Measurements from ENCODE around the gene RPL12. TPM values are rescaled to one million over a fixed set of nuclear protein-coding genes. Genes with fewer than 3 reads are reported as not detected.
A peak's percentile ranks its signal among the peaks of the same experiment; 100 is the strongest.
"Not testable (repeated sequence)": the region's sequence is repeated elsewhere in the genome, so short reads cannot be mapped to it uniquely, and the experiment has no call there.

The RPL12 gene
- total and polyA plus RNA-seq, 2 donors (not counting 1 experiment from before 2014, with no cell fraction given): 1,334 to 3,459 TPM

DNA sequence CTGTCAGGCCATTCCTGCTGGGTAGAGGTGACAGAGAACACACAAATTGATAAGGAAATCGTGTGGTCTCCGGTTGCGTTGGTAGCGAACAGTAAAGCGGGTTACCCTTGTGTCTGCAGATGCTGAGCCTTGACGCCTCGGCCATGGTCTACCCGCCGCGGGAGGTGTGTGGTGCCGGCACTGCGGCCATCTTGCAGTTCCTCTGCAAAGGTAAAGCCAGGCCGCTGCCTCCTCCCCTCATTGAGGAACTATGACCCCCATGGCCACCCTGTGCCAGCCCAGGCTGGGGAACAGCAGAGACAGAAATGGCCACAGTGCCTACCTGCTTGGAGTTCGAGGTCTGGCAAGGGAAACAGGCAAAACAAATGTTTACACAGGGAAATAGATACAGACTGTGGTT, 16.4 kb upstream of the RPL12 start:
- Mint-ChIP-seq H3K27ac (no peak overlapping the region), H3K4me1 (no peaks in the 10 kb centered on the region), H3K4me3 (no peak overlapping the region), H3K9me3 (ENCODE audit: insufficient read depth) (no peaks in the 10 kb centered on the region), H3K27me3 (no peaks in the 10 kb centered on the region)
- Histone ChIP-seq H3K4me1 (ENCODE audit: control insufficient read depth in 2 of 2, insufficient read depth in 2 of 2, low read length in 2 of 2) (no peaks in the 10 kb centered on the region), H3K9me3 (ENCODE audit: control extremely low read depth in 1 of 3, control insufficient read depth in 2 of 3, insufficient read depth in 1 of 3, low read length in 2 of 3) (no peaks in the 10 kb centered on the region), H3K27ac (ENCODE audit: low read length in 2 of 2) (no peak overlapping the region), H3K4me3 (ENCODE audit: control extremely low read depth in 1 of 5, extremely low read depth in 1 of 5, insufficient read depth in 1 of 5, low read depth in 2 of 5, low read length in 4 of 5) (no peak overlapping the region), H2AFZ (ENCODE audit: insufficient read depth, low read depth, low read length, poor library complexity, severe bottlenecking) (no peak overlapping the region), H3K27me3 (replicated peaks in 1 of 4; ENCODE audit: control extremely low read depth in 1 of 4, control insufficient read depth in 3 of 4, insufficient read depth in 4 of 4, low read length in 3 of 4) (no peaks in the 10 kb centered on the region), H3K36me3 (replicated peaks in 1 of 2; ENCODE audit: control extremely low read depth in 1 of 2, control insufficient read depth in 1 of 2, extremely low read depth in 1 of 2, insufficient read depth in 2 of 2, low read length in 1 of 2) (peaks cover 0 to 45% of the 10 kb centered on the region in 2 experiments), H3K9ac (ENCODE audit: low read length) (no peak overlapping the region), H3K79me2 (ENCODE audit: control insufficient read depth, insufficient read depth, low read length) (no peaks in the 10 kb centered on the region), H3K4me2 (replicated peaks; ENCODE audit: low read depth, low read length, poor library complexity, severe bottlenecking) (no peak overlapping the region), H4K20me1 (ENCODE audit: control insufficient read depth, insufficient read depth, low read length, poor library complexity, severe bottlenecking) (no peaks in the 10 kb centered on the region)
- ChIA-PET POLR2A (no interaction called here), CTCF (no interaction called here)
- no peak for TF ChIP-seq EZH2 (IDR thresholded peaks at IDR 0.05; ENCODE audit: borderline replicate concordance, insufficient read depth, low read depth, low read length, poor library complexity, severe bottlenecking)
- TF ChIP-seq, protein P1, sequence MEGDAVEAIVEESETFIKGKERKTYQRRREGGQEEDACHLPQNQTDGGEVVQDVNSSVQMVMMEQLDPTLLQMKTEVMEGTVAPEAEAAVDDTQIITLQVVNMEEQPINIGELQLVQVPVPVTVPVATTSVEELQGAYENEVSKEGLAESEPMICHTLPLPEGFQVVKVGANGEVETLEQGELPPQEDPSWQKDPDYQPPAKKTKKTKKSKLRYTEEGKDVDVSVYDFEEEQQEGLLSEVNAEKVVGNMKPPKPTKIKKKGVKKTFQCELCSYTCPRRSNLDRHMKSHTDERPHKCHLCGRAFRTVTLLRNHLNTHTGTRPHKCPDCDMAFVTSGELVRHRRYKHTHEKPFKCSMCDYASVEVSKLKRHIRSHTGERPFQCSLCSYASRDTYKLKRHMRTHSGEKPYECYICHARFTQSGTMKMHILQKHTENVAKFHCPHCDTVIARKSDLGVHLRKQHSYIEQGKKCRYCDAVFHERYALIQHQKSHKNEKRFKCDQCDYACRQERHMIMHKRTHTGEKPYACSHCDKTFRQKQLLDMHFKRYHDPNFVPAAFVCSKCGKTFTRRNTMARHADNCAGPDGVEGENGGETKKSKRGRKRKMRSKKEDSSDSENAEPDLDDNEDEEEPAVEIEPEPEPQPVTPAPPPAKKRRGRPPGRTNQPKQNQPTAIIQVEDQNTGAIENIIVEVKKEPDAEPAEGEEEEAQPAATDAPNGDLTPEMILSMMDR (IDR thresholded peaks at IDR 0.05): no peak
- DNase-seq (peak; percentile 2), ATAC-seq (ENCODE audit: low read depth) (no peak)
- intact Hi-C loops (cut with micrococcal nuclease): no loop called here
- 98% methylated on average over 12 of the region's 14 CpGs for WGBS (ENCODE audit: insufficient coverage)

DNA sequence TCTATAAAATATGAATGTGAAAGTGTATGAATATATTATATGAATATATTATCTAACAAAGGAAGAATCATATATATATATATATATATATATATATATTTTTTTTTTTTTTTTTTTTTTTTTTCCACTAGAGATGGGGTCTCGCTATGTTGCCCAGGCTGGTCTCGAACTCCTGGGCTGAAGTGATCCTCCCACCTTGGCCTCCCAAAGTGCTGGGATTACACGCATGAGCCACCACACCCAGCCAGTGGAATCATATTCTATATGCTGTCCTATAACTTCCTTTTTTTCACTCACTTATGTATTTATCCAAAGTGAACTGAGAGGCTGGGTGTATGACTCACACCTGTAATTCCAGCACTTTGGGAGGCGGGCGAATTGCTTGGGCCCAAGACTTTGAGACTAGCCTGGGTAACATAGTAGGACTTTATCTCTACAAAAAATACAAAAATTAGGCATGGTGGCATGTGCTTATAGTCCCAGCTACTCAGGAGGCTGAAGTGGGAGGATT, 15.3 kb upstream of the RPL12 start:
- CTCF ChIA-PET; ATAC-seq (ENCODE audit: low read depth); H3K4me3 ChIP-seq (ENCODE audit: control extremely low read depth in 1 of 5, extremely low read depth in 1 of 5, insufficient read depth in 1 of 5, low read depth in 2 of 5, low read length in 4 of 5); POLR2A ChIA-PET; H3K79me2 ChIP-seq (ENCODE audit: control insufficient read depth, insufficient read depth, low read length); H3K9me3 Mint-ChIP-seq (ENCODE audit: insufficient read depth); H3K4me1 ChIP-seq (ENCODE audit: control insufficient read depth in 2 of 2, insufficient read depth in 2 of 2, low read length in 2 of 2); H3K4me3 Mint-ChIP-seq; H3K9me3 ChIP-seq (ENCODE audit: control extremely low read depth in 1 of 3, control insufficient read depth in 2 of 3, insufficient read depth in 1 of 3, low read length in 2 of 3); H3K9ac ChIP-seq (ENCODE audit: low read length); H3K27me3 ChIP-seq (replicated peaks in 1 of 4; ENCODE audit: control extremely low read depth in 1 of 4, control insufficient read depth in 3 of 4, insufficient read depth in 4 of 4, low read length in 3 of 4); intact Hi-C loops (cut with micrococcal nuclease); H4K20me1 ChIP-seq (ENCODE audit: control insufficient read depth, insufficient read depth, low read length, poor library complexity, severe bottlenecking); H3K27me3 Mint-ChIP-seq; DNase-seq; H3K27ac ChIP-seq (ENCODE audit: low read length in 2 of 2); H2AFZ ChIP-seq (ENCODE audit: insufficient read depth, low read depth, low read length, poor library complexity, severe bottlenecking); H3K4me1 Mint-ChIP-seq; H3K4me2 ChIP-seq (replicated peaks; ENCODE audit: low read depth, low read length, poor library complexity, severe bottlenecking); H3K27ac Mint-ChIP-seq: not testable (repeated sequence)
- peaks cover 0 to 56% of the 10 kb centered on the region in 2 experiments for H3K36me3 ChIP-seq (replicated peaks in 1 of 2; ENCODE audit: control extremely low read depth in 1 of 2, control insufficient read depth in 1 of 2, extremely low read depth in 1 of 2, insufficient read depth in 2 of 2, low read length in 1 of 2)
- no CpG with 5 or more reads among the region's 5 CpGs for WGBS (ENCODE audit: insufficient coverage)
